ENCODE data around the gene TERB2. TPM values are rescaled to one million over a fixed set of nuclear protein-coding genes. Genes with fewer than 3 reads are reported as not detected.

Gene TERB2, protein sequence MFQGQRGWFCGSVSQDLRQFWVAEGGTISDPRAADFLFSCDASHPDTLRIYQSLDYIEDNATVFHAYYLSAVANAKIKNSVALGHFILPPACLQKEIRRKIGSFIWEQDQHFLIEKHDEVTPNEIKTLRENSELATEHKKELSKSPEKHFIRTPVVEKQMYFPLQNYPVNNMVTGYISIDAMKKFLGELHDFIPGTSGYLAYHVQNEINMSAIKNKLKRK
- not detected for total RNA-seq

GRCh38 chr15:44956388-44956787 is at the start of gene TERB2:
TERB2 (plus strand) TSS chr15:44956687; CDS start chr15:44956719, 32 bp downstream.

DNA sequence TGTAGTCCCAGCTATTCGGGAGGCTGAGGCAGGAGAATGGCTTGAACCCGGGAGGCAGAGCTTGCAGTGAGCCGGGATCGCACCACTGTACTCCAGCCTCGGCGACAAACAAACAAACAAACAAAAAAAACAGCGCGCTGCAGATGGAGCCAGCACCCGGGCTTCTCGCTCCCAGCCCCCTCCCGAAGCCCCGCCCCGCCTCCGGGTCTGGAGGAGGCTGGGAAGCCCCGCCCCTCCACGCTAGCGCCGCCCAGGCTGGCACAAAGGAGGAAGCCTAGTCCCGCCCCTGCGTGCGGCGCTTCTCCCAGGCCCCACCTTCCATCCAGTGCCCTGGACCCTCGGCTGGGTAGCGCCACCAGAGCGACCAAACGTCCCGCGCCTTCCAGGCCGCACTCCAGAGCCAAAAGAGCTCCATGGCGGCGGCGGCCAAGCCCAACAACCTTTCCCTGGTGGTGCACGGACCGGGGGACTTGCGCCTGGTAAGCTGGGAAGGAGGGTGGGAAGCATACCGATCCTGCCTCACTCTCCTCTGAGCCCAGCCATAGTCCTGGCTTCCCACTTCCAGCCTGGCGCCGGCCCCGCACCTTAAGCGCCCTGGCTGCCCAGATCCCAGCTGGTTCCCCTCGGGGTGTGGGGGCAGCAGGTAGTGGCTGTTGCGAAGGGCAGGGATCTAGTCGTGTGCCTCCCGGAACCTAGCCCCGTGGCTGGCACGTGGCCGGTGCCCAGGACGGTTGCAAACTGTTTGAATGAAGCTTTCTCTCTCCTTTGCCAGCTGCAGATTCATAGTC is 66.6 kb downstream of the TERB2 start, which contains the start of gene SORD:
Gene SORD, plus strand, starts transcription at position 325 of the 788 bp plus-strand sequence. Its CDS starts 89 bp downstream, at position 414.

Other genes with a start within 250 kb of the TERB2 start
- 10 to 100 TPM; 25.5 to 25.8 TPM for gene PATL2, start 245.4 kb upstream of the TERB2 start, total RNA-seq
- gene B2M, start 245.2 kb upstream of the TERB2 start, total RNA-seq, result 1,000 to 10,000 TPM; 7,206 to 7,719 TPM
- gene TRIM69, start 220.2 kb upstream of the TERB2 start, total RNA-seq, result 10 to 100 TPM; 42.2 to 42.4 TPM
- 1 to 10 TPM; 5.7 to 6.0 TPM for gene SORD, start 66.5 kb downstream of the TERB2 start, total RNA-seq
- gene DUOX2, start 157.5 kb downstream of the TERB2 start, total RNA-seq, result not detected
- gene DUOXA2, start 157.6 kb downstream of the TERB2 start, total RNA-seq, result not detected
- gene DUOXA1, start 173.2 kb downstream of the TERB2 start, total RNA-seq, result not detected
- gene DUOX1, start 173.3 kb downstream of the TERB2 start, total RNA-seq, result not detected
- gene SHF, start 231.3 kb downstream of the TERB2 start, total RNA-seq, result 1 to 10 TPM; 1.1 to 1.7 TPM